ENCODE data around the gene SDHAF3. TPM values are rescaled to one million over a fixed set of nuclear protein-coding genes. Genes with fewer than 3 reads are reported as not detected.
A peak's percentile ranks its signal among the peaks of the same experiment; 100 is the strongest.

Gene SDHAF3
- total RNA-seq, 2 donors from 2014 or later = 22.3 to 30.7 TPM

DNA sequence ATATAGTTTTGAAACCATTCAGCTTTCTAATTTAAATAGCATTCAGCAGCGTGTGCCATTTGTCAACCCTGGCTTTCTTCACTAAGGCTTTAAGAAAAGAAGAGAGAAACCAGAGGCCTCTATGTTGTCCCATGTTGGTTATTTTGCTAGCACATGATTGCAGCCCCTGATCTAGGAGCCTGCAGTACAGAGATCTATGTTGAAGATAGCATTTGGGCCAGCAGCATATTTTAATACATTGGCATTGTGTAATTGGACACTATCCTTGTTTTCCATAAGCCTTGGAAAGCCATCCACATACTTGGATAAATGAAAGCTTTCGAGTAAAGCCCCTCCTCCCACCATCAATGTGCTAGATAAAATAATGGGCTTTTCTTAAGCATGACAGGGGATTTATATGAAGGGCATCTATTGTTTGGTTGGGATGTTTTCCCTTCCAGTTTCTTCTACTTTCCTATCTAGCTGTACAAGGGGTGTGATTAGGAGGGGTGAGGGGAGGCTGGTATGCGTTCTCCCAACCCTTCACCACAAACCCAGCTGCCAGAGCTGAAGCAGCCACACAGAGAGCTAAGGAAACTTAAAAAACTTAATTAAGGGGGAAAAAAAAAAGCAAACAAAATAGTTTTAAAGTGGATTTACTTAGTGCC lies 23.1 kb upstream of the SDHAF3 start:
- WGBS, 2 donors = 63 to 64% methylated on average over 3 of the region's 3 CpGs
- Histone ChIP-seq H3K4me1 (no peaks in the 10 kb centered on the region), H3K9me3 (no peaks in the 10 kb centered on the region), H3K27me3 (no peaks in the 10 kb centered on the region), H3K27ac (no peak overlapping the region), H3K36me3 (replicated peaks in 1 of 2; ENCODE audit: insufficient read depth in 1 of 2, low read depth in 2 of 2) (no peaks in the 10 kb centered on the region), H3K4me3 (no peak overlapping the region)
- DNase-seq = no peak
- ATAC-seq = no peak
- intact Hi-C loops (cut with DNase I) = no loop called here
- TF ChIP-seq, protein P1, sequence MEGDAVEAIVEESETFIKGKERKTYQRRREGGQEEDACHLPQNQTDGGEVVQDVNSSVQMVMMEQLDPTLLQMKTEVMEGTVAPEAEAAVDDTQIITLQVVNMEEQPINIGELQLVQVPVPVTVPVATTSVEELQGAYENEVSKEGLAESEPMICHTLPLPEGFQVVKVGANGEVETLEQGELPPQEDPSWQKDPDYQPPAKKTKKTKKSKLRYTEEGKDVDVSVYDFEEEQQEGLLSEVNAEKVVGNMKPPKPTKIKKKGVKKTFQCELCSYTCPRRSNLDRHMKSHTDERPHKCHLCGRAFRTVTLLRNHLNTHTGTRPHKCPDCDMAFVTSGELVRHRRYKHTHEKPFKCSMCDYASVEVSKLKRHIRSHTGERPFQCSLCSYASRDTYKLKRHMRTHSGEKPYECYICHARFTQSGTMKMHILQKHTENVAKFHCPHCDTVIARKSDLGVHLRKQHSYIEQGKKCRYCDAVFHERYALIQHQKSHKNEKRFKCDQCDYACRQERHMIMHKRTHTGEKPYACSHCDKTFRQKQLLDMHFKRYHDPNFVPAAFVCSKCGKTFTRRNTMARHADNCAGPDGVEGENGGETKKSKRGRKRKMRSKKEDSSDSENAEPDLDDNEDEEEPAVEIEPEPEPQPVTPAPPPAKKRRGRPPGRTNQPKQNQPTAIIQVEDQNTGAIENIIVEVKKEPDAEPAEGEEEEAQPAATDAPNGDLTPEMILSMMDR (IDR thresholded peaks at IDR 0.05) = no peak
- TF ChIP-seq POLR2A (IDR thresholded peaks at IDR 0.05) = no peak

DNA sequence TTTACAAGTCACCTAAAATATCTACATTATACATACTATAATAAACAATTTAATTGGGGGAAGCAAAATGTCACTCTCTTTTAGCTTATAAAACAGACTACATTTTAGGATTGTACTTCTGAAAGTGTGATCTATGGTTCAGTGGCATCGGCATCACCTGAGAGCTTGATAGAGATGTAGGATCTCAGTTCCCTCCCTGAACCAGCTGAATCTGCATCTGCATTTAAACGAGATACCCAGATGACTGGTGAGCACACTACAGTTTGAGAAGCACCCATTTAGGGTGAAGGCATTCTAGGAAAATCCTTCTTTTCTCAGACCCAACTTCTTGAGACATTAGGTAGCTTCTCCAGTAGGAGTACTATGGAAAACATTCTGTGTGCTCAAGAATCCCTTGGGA lies 21.5 kb upstream of the SDHAF3 start:
- DNase-seq = no peak
- no peaks in the 10 kb centered on the region for H3K9me3 ChIP-seq
- no peak for TF ChIP-seq POLR2A (IDR thresholded peaks at IDR 0.05)
- H3K27me3 ChIP-seq = no peaks in the 10 kb centered on the region
- no peaks in the 10 kb centered on the region for H3K4me1 ChIP-seq
- no peak overlapping the region for H3K4me3 ChIP-seq
- no peak for ATAC-seq
- no peak overlapping the region for H3K27ac ChIP-seq
- no peaks in the 10 kb centered on the region for H3K36me3 ChIP-seq (replicated peaks in 1 of 2; ENCODE audit: insufficient read depth in 1 of 2, low read depth in 2 of 2)
- intact Hi-C loops (cut with DNase I) = no loop called here
- 73 to 78% methylated on average over 2 of the region's 2 CpGs for WGBS, 2 donors

DNA sequence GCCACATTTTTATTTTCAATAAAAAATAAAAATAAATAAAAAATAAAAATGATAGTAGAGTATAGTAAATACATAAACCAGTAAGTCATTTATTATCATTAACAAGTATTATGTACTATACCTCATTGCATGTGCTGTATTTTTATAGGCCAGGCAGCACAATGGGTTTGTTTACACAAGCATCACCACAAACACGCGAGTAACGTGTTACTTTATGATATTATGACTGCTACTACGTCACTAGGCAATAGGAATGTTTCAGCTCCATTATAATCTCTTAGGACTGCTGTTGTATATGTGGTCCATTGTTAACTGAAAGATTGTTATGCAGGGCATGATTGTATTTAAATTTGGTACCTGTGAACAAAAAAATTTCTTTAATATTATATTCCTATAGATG lies 20.8 kb upstream of the SDHAF3 start:
- TF ChIP-seq POLR2A (IDR thresholded peaks at IDR 0.05) = no peak
- TF ChIP-seq, protein P1 (IDR thresholded peaks at IDR 0.05) = no peak
- 63 to 77% methylated on average over 4 of the region's 4 CpGs for WGBS, 2 donors

DNA sequence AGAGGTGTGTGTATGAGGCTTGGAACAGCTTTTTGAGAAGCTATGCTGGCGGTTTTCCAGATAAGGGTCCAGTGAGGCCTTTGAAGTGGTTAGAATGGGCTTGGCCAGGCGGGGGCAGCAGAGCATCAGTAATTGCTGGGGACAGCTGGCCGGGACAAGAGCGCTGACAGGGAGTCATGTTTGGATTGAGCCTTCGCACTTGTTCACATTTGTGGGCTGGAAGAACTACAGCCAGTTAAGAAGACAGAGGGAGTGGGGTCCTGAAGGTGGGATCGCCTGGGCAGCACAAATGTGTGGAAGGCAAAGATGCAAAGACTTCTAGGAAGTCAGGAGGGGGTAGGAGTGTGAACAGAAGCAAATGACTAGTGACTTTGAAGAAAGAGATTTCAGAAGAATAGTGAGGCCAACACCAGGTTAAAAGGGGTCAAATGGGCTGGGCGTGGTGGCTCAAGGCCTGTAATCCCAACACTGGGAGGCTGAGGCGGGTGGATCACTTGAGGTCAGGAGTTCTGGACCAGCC lies 12.7 kb upstream of the SDHAF3 start:
- Histone ChIP-seq H3K4me1 (peaks cover 6% of the 10 kb centered on the region), H3K4me3 (no peak overlapping the region), H3K27ac (no peak overlapping the region), H3K36me3 (replicated peaks in 1 of 2; ENCODE audit: insufficient read depth in 1 of 2, low read depth in 2 of 2) (no peaks in the 10 kb centered on the region), H3K27me3 (peaks cover 0 to 4% of the 10 kb centered on the region in 2 donors), H3K9me3 (no peaks in the 10 kb centered on the region)
- TF ChIP-seq POLR2A (IDR thresholded peaks at IDR 0.05) = no peak
- TF ChIP-seq, protein P1 (IDR thresholded peaks at IDR 0.05) = peak; percentile 55 to 89 (median 84)
- WGBS, 2 donors = 7 to 10% methylated on average over 8 of the region's 8 CpGs
- ATAC-seq = peak; percentile 85
- intact Hi-C loops (cut with DNase I) = loop anchor here (10.0 kb wide), 2 partner anchors 730 to 910 kb away; no protein-coding TSS in a partner anchor
- peak; percentile 87 to 91 (median 88) for DNase-seq

More for the DNA sequence above, 20.8 kb upstream of the SDHAF3 start:
- no peaks in the 10 kb centered on the region for H3K36me3 ChIP-seq (replicated peaks in 1 of 2; ENCODE audit: insufficient read depth in 1 of 2, low read depth in 2 of 2)
- no peaks in the 10 kb centered on the region for H3K4me1 ChIP-seq
- no peak for DNase-seq
- H3K9me3 ChIP-seq = no peaks in the 10 kb centered on the region
- no peak overlapping the region for H3K4me3 ChIP-seq
- intact Hi-C loops (cut with DNase I) = no loop called here
- H3K27me3 ChIP-seq = no peaks in the 10 kb centered on the region
- no peak overlapping the region for H3K27ac ChIP-seq
- no peak for ATAC-seq

DNA sequence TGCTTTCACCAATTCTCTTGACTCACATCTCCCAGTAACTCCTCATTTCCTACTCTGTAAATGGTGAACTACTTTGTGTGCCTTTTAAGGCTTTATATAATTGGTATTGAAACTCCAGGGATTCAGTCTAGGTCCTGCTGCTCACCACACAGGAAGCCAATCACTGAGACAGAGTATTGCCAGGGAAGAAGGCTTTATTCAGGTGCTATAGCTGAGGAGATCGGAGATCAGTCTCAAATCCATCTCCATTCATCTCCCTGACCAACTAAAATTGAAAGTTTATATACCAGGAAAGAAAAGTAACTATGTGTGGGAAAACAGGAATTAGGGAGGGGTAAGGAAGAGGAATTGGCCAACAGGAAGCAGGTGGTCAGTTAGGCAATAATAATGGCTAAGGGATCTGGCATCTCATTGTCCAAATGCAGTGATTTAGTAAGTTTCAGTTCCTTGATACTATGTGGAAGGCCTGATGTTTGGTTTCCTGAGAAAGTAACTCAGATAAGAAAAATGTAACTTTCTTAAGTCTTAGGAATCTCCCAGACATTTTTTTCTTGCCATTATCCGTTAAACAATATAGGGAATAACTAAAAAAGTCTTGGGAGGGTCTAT lies 10.2 kb upstream of the SDHAF3 start:
- no peak overlapping the region for H3K4me3 ChIP-seq
- DNase-seq (no peak), ATAC-seq (no peak)
- peaks cover 6% of the 10 kb centered on the region for H3K4me1 ChIP-seq
- 73 to 86% methylated on average over 2 of the region's 2 CpGs for WGBS, 2 donors
- no peaks in the 10 kb centered on the region for H3K36me3 ChIP-seq (replicated peaks in 1 of 2; ENCODE audit: insufficient read depth in 1 of 2, low read depth in 2 of 2)
- intact Hi-C loops (cut with DNase I) = loop anchor here (10.0 kb wide), 2 partner anchors 728 to 908 kb away; no protein-coding TSS in a partner anchor
- H3K9me3 ChIP-seq = no peaks in the 10 kb centered on the region
- TF ChIP-seq POLR2A (IDR thresholded peaks at IDR 0.05) = no peak
- TF ChIP-seq, protein P1 (IDR thresholded peaks at IDR 0.05) = no peak
- H3K27me3 ChIP-seq = peaks cover 0 to 4% of the 10 kb centered on the region in 2 donors
- H3K27ac ChIP-seq = no peak overlapping the region
